Sigmoid colon (tissue), 7 donors: ENCODE results near the gene LGR5. TPM values are rescaled to one million over a fixed set of nuclear protein-coding genes. Genes with fewer than 3 reads are reported as not detected.

Source experiments
- DNase-seq: peaks from one replicate; pipeline ENCODE4 v3.0.0-alpha.2; 2019
- H3K27ac ChIP-seq, 4 donors: fragments of 200-600 bp; sonication (generic); one replicate each; pipeline ENCODE4 v1.5.1; 2016 to 2019; ENCODE audit warnings: mild to moderate bottlenecking in 1 of 4
- H3K27me3 ChIP-seq, 3 donors: fragments of 200-600 bp; sonication (generic); one replicate each; pipeline ENCODE4 v1.5.1; 2019; ENCODE audit warnings: mild to moderate bottlenecking in 1 of 3
- H3K36me3 ChIP-seq, 4 donors: fragments of 200-600 bp; sonication (generic); one replicate each; pipeline ENCODE4 v1.5.1; 2016 to 2019
- H3K4me1 ChIP-seq, 4 donors: fragments of 200-600 bp; sonication (generic); one replicate each; pipeline ENCODE4 v1.5.1; 2017 to 2019
- H3K4me3 ChIP-seq, 4 donors: fragments of 200-600 bp; sonication (generic); one replicate each; pipeline ENCODE4 v1.5.1; 2017 to 2019; ENCODE audit warnings: mild to moderate bottlenecking in 2 of 4, moderate library complexity in 1 of 4
- H3K9me3 ChIP-seq, 4 donors: fragments of 200-600 bp in 3 of 4; sonication (generic) in 3 of 4; one replicate each; pipeline versions ENCODE4 v1.5.1 to v1.6.1; 2013 to 2019
- EP300 ChIP-seq, 4 donors: sonication (generic); formaldehyde crosslinking; IDR thresholded peaks; one replicate each; pipeline ENCODE4 v1.6.1; 2017; ENCODE audit warnings: antibody characterized with exemption in 4 of 4
- POLR2A ChIP-seq, 2 donors: fragments of 450-650 bp; IDR thresholded peaks; one replicate each; pipeline ENCODE4 v1.6.1; 2016; ENCODE audit warnings: antibody characterized with exemption in 2 of 2, mild to moderate bottlenecking in 2 of 2, moderate library complexity in 2 of 2
- POLR2AphosphoS5 ChIP-seq, 4 donors: sonication (generic); formaldehyde crosslinking; IDR thresholded peaks; one replicate each; pipeline ENCODE4 v1.6.1; 2017; ENCODE audit warnings: antibody characterized with exemption in 4 of 4
- WGBS, 2 donors: extraction: QIAGEN DNeasy Blood & Tissue Kit; methylation state at CpG; one replicate each; pipeline ENCODE4 v1.1.7; 2013; 5-methylcytosine and 5-hydroxymethylcytosine counted together
- intact Hi-C: fragments of 100-400 bp; cut with DNase I; formaldehyde crosslinking; loops from one replicate; pipeline ENCODE4 v1.15.1; 2023
- polyA plus RNA-seq, 3 donors: library from polyadenylated mRNA; stranded (reverse); fragments of 200-250 nt; gene quantifications; one replicate each; pipeline ENCODE4 v1.2.3, GENCODE V29; 2013
- total RNA-seq, 4 donors: library from RNA; depleted of rRNA; stranded (reverse); fragments of >200 nt; gene quantifications; one replicate each; pipeline ENCODE4 v1.1.0, GENCODE V29; 2016
- TF ChIP-seq, protein P1 (sequence below), 4 experiments: fragments of 450-650 bp in 3 of 4; fragments of 200-600 bp in 1 of 4; IDR thresholded peaks; one replicate each; pipeline ENCODE4 v1.5.1; 2016 to 2019; ENCODE audit warnings: antibody characterized with exemption in 4 of 4, mild to moderate bottlenecking in 3 of 4, moderate library complexity in 2 of 4
- donor health status: healthy with polysubstance abuse.
- donor health status: Bipolar disorder and iron deficiency.
- donor health status: healthy.

Gene LGR5
- total and polyA plus RNA-seq, 7 donors = 0.23 to 3.4 (median 0.36) TPM; not detected in 4

DNA sequence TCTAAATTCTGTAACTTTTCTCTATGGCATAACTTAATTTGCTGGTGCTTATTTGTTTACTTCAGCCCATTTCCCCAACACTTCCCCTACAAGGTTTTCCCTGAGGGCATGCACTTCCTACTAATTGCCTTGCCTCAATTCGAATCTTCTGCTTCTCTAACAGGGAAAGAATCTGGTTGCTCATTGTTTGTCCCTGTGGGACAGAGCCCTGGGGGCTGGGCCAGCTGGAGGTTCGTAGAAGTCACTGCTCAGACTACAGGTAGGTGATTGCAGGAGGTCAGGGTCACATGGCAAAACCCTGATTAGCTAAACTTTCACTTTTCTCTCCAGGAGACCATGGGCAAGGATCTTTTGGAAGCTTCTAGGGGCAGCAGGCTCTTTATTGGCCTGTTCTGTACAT is 152.0 kb downstream of the LGR5 start:
- no peak for DNase-seq
- no peak overlapping the region for H3K4me3 ChIP-seq
- no peak overlapping the region for H3K27ac ChIP-seq
- H3K27me3 ChIP-seq = peaks cover 0 to 40% (median 0%) of the 10 kb centered on the region in 3 donors
- 63 to 67% methylated on average over 2 of the region's 2 CpGs for WGBS, 2 donors
- H3K4me1 ChIP-seq = no peaks in the 10 kb centered on the region
- TF ChIP-seq POLR2A (IDR thresholded peaks at IDR 0.05) (no peak), POLR2AphosphoS5 (IDR thresholded peaks at IDR 0.05) (no peak), EP300 (IDR thresholded peaks at IDR 0.05) (no peak)
- TF ChIP-seq, protein P1, sequence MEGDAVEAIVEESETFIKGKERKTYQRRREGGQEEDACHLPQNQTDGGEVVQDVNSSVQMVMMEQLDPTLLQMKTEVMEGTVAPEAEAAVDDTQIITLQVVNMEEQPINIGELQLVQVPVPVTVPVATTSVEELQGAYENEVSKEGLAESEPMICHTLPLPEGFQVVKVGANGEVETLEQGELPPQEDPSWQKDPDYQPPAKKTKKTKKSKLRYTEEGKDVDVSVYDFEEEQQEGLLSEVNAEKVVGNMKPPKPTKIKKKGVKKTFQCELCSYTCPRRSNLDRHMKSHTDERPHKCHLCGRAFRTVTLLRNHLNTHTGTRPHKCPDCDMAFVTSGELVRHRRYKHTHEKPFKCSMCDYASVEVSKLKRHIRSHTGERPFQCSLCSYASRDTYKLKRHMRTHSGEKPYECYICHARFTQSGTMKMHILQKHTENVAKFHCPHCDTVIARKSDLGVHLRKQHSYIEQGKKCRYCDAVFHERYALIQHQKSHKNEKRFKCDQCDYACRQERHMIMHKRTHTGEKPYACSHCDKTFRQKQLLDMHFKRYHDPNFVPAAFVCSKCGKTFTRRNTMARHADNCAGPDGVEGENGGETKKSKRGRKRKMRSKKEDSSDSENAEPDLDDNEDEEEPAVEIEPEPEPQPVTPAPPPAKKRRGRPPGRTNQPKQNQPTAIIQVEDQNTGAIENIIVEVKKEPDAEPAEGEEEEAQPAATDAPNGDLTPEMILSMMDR (IDR thresholded peaks at IDR 0.05) = no peak
- H3K9me3 ChIP-seq = no peaks in the 10 kb centered on the region
- intact Hi-C loops = no loop called here
- no peaks in the 10 kb centered on the region for H3K36me3 ChIP-seq

DNA sequence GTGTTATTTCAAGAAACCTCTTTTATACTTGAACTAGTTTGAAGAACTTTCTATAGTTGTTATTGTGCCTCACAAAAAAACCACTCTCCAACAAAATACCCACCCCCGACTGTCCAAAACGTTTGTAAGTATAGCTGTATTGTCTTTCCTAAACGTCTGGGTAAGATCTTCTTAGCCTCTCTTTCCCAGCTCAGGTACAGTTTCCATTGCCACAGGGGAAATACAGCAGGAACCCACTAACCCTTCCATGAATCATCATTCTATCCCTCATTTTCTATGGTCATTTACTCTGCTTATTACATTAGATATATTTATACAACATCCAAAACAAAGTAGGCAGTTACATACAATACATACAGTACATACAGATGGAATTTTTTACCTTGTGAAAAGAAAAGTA is 153.2 kb downstream of the LGR5 start:
- no peak for DNase-seq
- Histone ChIP-seq H3K27me3 (peaks cover 0 to 40% (median 0%) of the 10 kb centered on the region in 3 donors), H3K36me3 (no peaks in the 10 kb centered on the region), H3K4me1 (no peaks in the 10 kb centered on the region), H3K9me3 (no peaks in the 10 kb centered on the region), H3K4me3 (no peak overlapping the region), H3K27ac (no peak overlapping the region)
- TF ChIP-seq POLR2AphosphoS5 (IDR thresholded peaks at IDR 0.05) (no peak), POLR2A (IDR thresholded peaks at IDR 0.05) (no peak), EP300 (IDR thresholded peaks at IDR 0.05) (no peak)
- TF ChIP-seq, protein P1 (IDR thresholded peaks at IDR 0.05) = no peak
- intact Hi-C loops = no loop called here
- 68 to 70% methylated on average over 3 of the region's 3 CpGs for WGBS, 2 donors

DNA sequence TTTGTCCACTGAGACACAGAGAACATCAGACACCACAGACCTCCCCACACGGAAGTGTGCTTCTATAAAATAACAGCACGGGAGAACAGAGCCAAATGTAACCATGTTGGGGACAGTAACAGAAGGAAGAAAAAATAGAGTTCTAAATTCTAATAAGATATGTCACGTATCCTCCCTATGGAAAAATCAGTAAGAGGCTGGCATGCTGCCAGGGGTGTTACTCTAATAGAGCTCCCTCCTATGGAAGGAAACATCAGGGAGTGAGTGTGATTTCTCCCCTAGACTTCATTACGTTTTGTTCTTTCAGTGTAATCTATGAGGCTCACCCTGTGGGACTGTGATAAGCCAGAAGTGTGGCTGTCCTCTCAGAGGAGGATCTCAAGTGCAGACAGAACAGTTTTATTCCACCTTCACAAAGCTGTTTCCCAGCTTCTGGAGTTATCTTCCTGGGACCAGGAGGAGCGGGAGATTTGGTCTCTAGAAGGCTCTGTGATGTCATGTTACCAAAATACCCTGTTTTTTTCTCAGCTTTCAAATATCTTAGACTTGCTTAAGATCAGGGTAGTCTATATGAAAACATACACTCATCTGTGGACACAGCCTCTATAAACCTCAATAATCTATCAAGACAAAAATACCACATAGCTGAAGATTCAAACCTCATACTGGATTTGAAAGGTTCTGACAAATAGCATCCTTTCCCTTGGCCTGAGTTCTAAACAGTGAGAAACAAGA is 154.8 kb downstream of the LGR5 start:
- intact Hi-C loops = no loop called here
- TF ChIP-seq POLR2AphosphoS5 (IDR thresholded peaks at IDR 0.05) (no peak), EP300 (IDR thresholded peaks at IDR 0.05) (no peak), POLR2A (IDR thresholded peaks at IDR 0.05) (no peak)
- TF ChIP-seq, protein P1 (IDR thresholded peaks at IDR 0.05) = no peak
- Histone ChIP-seq H3K27ac (no peak overlapping the region), H3K9me3 (no peaks in the 10 kb centered on the region), H3K4me3 (no peak overlapping the region), H3K36me3 (no peaks in the 10 kb centered on the region), H3K27me3 (peaks cover 0 to 40% (median 0%) of the 10 kb centered on the region in 3 donors), H3K4me1 (no peaks in the 10 kb centered on the region)
- no peak for DNase-seq
- 46 to 69% methylated on average over 5 of the region's 5 CpGs for WGBS, 2 donors

DNA sequence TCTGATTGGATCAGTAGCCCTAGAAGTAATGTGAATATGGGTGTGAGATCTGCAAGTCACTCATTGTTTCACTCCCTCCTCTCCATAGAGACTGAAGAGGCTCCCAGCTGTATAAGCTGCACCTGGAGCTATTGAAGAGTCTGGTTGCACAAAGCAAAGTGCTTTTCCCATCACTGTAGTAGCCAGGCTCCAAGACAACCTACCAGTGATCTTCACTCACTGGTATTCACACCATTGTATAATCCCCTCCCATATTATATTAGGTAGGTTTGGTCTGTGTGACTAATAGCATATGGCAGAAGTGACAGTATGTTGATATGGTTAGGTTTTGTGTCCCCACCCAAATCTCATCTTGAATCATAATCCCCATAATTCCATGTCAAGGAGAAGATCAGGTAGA is 159.6 kb downstream of the LGR5 start:
- H3K27me3 ChIP-seq = peaks cover 0 to 17% (median 0%) of the 10 kb centered on the region in 3 donors
- intact Hi-C loops = no loop called here
- H3K27ac ChIP-seq = no peak overlapping the region
- TF ChIP-seq POLR2AphosphoS5 (IDR thresholded peaks at IDR 0.05) (no peak), POLR2A (IDR thresholded peaks at IDR 0.05) (no peak), EP300 (IDR thresholded peaks at IDR 0.05) (no peak)
- TF ChIP-seq, protein P1 (IDR thresholded peaks at IDR 0.05) = no peak
- no peaks in the 10 kb centered on the region for H3K9me3 ChIP-seq
- no peak overlapping the region for H3K4me3 ChIP-seq
- no peaks in the 10 kb centered on the region for H3K4me1 ChIP-seq
- no peaks in the 10 kb centered on the region for H3K36me3 ChIP-seq
- DNase-seq = no peak

DNA sequence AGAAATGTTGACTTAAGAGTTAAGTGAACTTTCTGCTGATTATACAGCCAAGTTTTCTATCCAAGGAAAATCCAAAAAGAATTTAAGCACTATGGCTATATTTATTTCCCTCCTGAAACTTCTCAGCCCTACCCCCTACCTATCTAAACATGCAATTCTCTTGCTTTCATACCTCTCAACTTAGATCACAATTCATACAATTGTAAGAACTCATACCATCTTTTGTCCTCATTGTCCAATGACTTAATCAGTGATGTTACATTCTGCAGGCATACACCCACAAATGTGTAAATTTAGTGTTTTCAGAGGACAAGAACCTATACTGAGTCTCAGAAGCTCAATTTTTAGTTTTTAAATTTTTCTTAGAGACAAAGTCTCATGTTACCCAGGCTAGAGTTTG is 161.9 kb downstream of the LGR5 start:
- no peak overlapping the region for H3K27ac ChIP-seq

More for the DNA sequence above, 161.9 kb downstream of the LGR5 start:
- no peaks in the 10 kb centered on the region for H3K4me1 ChIP-seq
- TF ChIP-seq POLR2AphosphoS5 (IDR thresholded peaks at IDR 0.05) (no peak), EP300 (IDR thresholded peaks at IDR 0.05) (no peak)
- TF ChIP-seq, protein P1 (IDR thresholded peaks at IDR 0.05) = no peak
- intact Hi-C loops = no loop called here
- no peaks in the 10 kb centered on the region for H3K9me3 ChIP-seq
- no peaks in the 10 kb centered on the region for H3K27me3 ChIP-seq
- peaks cover 0 to 7% (median 0%) of the 10 kb centered on the region in 4 donors for H3K36me3 ChIP-seq
- H3K4me3 ChIP-seq = no peak overlapping the region
- no peak for DNase-seq
